Measurements from ENCODE around the gene PCID2.

DNA sequence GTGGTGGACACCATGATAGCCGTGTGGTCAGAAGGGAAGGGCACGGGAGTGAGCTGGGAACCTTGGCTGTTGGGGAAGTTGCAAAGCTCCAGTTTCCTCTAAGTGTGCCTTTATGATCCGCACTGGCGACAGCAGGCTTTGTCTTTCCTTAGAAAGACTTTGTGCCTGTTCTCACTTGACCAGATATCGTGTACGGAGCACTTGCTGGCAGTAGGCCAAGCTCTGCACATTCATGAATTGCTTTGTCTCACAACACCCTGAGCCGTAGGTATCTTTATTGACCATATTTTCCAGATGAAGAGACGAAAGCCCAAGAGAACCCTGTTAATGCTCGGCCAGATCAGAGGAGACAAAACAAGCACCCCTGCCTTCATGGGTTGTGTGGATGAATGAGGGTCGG lies 16.0 kb upstream of the PCID2 start:
- TF ChIP-seq, protein P1, sequence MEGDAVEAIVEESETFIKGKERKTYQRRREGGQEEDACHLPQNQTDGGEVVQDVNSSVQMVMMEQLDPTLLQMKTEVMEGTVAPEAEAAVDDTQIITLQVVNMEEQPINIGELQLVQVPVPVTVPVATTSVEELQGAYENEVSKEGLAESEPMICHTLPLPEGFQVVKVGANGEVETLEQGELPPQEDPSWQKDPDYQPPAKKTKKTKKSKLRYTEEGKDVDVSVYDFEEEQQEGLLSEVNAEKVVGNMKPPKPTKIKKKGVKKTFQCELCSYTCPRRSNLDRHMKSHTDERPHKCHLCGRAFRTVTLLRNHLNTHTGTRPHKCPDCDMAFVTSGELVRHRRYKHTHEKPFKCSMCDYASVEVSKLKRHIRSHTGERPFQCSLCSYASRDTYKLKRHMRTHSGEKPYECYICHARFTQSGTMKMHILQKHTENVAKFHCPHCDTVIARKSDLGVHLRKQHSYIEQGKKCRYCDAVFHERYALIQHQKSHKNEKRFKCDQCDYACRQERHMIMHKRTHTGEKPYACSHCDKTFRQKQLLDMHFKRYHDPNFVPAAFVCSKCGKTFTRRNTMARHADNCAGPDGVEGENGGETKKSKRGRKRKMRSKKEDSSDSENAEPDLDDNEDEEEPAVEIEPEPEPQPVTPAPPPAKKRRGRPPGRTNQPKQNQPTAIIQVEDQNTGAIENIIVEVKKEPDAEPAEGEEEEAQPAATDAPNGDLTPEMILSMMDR (IDR thresholded peaks at IDR 0.05) = no peak
- TF ChIP-seq POLR2A (IDR thresholded peaks at IDR 0.05) = no peak

Data from heart left ventricle (tissue), 13 donors.